ENCODE results near the gene LAPTM4A.
"Not testable (repeated sequence)": the region's sequence is repeated elsewhere in the genome, so short reads cannot be mapped to it uniquely, and the experiment has no call there.

LAPTM4A gene

GRCh38 chr2:20081841-20082240 is 30.4 kb upstream of the LAPTM4A start:
- Mint-ChIP-seq H3K36me3 (no peaks in the 10 kb centered on the region), H3K4me3 (no peak overlapping the region), H3K4me1 (no peaks in the 10 kb centered on the region), H3K27ac (no peak overlapping the region), H3K27me3 (peaks cover 4% of the 10 kb centered on the region), H3K9me3 (no peaks in the 10 kb centered on the region)
- ATAC-seq: no peak

DNA sequence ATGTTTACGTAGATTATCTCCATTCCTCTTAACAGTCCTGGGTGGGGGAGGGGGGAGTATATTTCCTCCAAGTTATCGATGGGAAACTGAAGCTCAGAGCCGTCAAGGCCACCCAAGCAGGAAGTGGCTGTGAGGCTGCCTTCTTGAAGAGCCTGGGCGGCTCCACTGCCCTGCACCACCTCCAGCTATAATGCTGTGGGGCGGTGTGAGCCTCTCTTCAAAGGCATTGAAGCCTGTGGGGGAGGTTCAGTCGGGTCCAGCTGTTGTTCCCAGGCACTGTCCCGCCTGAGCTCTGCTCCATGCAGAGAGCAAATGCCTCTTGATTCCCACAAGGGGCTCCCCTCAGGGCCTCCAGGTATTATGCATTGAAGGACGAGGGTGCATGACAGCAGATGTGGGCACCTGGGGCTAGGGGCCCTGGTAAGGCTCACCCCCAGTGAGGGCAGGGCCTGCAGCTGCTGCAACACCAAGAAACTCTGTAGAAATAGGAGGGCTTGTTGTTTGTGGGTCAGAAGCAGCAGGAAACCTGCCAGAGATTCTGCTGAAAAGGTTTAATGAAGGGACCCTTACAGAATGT is 29.5 kb upstream of the LAPTM4A start:
- Mint-ChIP-seq H3K36me3 (no peaks in the 10 kb centered on the region), H3K27me3 (peaks cover 11% of the 10 kb centered on the region), H3K27ac (no peak overlapping the region), H3K9me3 (no peaks in the 10 kb centered on the region), H3K4me1 (no peaks in the 10 kb centered on the region), H3K4me3 (no peak overlapping the region)
- no peak for ATAC-seq

DNA sequence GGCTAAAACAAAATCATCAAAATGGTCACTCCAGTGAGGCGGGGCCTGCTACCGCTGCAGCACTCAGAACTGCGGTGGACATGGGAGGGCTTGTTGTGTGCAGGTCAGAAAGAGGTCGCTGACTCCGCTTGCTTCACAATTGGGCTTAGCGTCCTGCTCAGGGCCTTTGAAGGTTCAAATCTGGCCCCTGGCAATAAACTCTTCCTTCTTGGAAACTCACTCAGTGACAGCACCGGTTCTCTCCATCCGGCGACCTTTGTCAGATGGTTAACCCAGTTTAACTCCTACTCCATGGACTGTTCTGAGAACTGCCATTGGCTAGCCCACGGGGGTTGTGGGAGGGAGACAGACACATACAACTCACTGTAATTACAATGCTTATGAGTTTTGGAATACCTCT is 29.0 kb upstream of the LAPTM4A start:
- no peak for ATAC-seq
- no peak overlapping the region for H3K27ac Mint-ChIP-seq
- H3K4me1 Mint-ChIP-seq: no peaks in the 10 kb centered on the region
- H3K27me3 Mint-ChIP-seq: peaks cover 11% of the 10 kb centered on the region
- no peaks in the 10 kb centered on the region for H3K9me3 Mint-ChIP-seq
- no peaks in the 10 kb centered on the region for H3K36me3 Mint-ChIP-seq
- H3K4me3 Mint-ChIP-seq: no peak overlapping the region

GRCh38 chr2:20079546-20080115 is 28.2 kb upstream of the LAPTM4A start:
- H3K4me1 Mint-ChIP-seq: no peaks in the 10 kb centered on the region
- H3K27me3 Mint-ChIP-seq: peaks cover 19% of the 10 kb centered on the region

DNA sequence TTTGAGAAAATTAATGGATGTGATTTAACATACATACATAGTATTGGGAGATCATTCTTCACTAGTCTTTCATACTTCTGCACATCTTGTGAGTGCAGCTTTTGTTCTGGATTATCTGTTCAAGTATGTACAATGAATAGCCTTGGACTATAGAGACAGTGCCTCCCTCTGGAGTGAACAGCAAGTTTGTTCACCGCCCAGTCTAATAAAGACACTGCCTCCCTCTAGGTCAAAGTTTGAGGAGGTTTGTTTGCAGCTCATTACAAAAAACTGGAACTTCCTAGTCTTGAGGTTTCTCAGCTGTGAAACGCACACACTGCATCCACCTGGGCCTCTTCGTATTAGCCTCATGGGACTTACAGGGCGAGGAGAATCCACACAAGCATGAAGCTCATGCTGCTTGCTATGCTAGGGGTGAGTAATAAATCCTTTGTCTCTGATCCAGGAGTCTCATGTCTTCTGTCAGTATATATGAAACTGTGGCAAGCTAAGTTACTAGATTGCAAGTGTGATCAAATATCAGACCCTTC is 26.0 kb upstream of the LAPTM4A start:
- no peaks in the 10 kb centered on the region for H3K4me1 Mint-ChIP-seq
- H3K27ac Mint-ChIP-seq: no peak overlapping the region
- H3K36me3 Mint-ChIP-seq: no peaks in the 10 kb centered on the region
- no peaks in the 10 kb centered on the region for H3K9me3 Mint-ChIP-seq
- H3K4me3 Mint-ChIP-seq: no peak overlapping the region
- peaks cover 21% of the 10 kb centered on the region for H3K27me3 Mint-ChIP-seq
- ATAC-seq: no peak

More at GRCh38 chr2:20079546-20080115, 28.2 kb upstream of the LAPTM4A start:
- no peaks in the 10 kb centered on the region for H3K36me3 Mint-ChIP-seq
- ATAC-seq: no peak
- no peak overlapping the region for H3K27ac Mint-ChIP-seq
- no peak overlapping the region for H3K4me3 Mint-ChIP-seq
- no peaks in the 10 kb centered on the region for H3K9me3 Mint-ChIP-seq

DNA sequence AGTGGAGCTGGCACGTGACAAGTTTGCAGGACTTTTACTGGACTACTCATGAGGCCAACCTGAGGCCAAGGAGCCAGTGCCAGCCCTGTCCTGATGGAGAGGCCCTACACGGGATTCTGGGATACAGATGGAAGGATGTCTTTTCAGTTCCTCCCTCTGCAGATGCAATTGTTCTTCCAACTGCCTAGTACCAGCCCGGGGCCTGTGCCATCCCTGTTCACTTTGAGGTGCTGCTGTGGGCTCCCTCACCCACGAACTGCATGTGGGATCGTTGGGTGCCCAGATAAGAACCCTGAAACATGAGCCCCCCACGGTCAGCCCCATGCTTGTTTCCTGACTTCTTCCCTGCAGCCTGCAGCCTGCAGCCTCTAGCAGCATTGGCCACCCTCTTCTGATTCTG is 25.3 kb upstream of the LAPTM4A start:
- Mint-ChIP-seq H3K36me3 (no peaks in the 10 kb centered on the region), H3K27me3 (peaks cover 21% of the 10 kb centered on the region), H3K9me3 (no peaks in the 10 kb centered on the region), H3K4me3 (no peak overlapping the region), H3K27ac (no peak overlapping the region), H3K4me1 (no peaks in the 10 kb centered on the region)
- no peak for ATAC-seq

DNA sequence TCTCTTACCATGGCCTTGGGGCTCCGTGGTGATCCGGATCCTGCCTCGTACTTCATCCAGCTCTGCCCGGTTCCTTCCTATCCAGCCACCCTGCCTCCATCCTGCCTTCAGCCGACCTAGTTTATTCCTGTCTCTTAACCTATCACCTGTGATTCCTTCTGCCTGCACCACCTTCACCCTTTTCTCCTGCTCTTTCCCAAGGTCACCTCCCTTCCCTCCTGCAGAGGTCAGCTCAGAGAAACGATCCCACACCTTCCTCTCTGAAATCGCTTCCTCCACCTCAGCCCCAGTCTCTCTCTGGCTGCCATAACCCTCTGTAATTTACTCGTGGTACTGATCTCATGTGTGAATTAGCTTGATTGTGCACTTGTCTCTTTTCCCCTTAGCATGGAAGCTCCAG is 23.5 kb upstream of the LAPTM4A start:
- H3K9me3 Mint-ChIP-seq: no peaks in the 10 kb centered on the region
- no peaks in the 10 kb centered on the region for H3K36me3 Mint-ChIP-seq
- H3K4me1 Mint-ChIP-seq: no peaks in the 10 kb centered on the region
- no peak overlapping the region for H3K4me3 Mint-ChIP-seq
- H3K27ac Mint-ChIP-seq: no peak overlapping the region
- ATAC-seq: no peak
- peaks cover 21% of the 10 kb centered on the region for H3K27me3 Mint-ChIP-seq

- H3K4me3 Mint-ChIP-seq, ATAC-seq: not testable (repeated sequence)
Measured at GRCh38 chr2:20074046-20074648, 22.7 kb upstream of the LAPTM4A start.

GRCh38 chr2:20073460-20073859 is 22.0 kb upstream of the LAPTM4A start:
- no peaks in the 10 kb centered on the region for H3K36me3 Mint-ChIP-seq
- no peak overlapping the region for H3K4me3 Mint-ChIP-seq
- H3K9me3 Mint-ChIP-seq: no peaks in the 10 kb centered on the region

More at GRCh38 chr2:20074046-20074648, 22.7 kb upstream of the LAPTM4A start:
- H3K27me3 Mint-ChIP-seq: peaks cover 21% of the 10 kb centered on the region
- H3K36me3 Mint-ChIP-seq, H3K9me3 Mint-ChIP-seq, H3K27ac Mint-ChIP-seq, H3K4me1 Mint-ChIP-seq: not testable (repeated sequence)

GRCh38 chr2:20072436-20073158 is 21.2 kb upstream of the LAPTM4A start:
- peaks cover 21% of the 10 kb centered on the region for H3K27me3 Mint-ChIP-seq
- no peak overlapping the region for H3K4me3 Mint-ChIP-seq
- H3K4me1 Mint-ChIP-seq: no peaks in the 10 kb centered on the region
- no peaks in the 10 kb centered on the region for H3K36me3 Mint-ChIP-seq
- H3K27ac Mint-ChIP-seq: no peak overlapping the region
- H3K9me3 Mint-ChIP-seq: peaks cover 2% of the 10 kb centered on the region
- no peak for ATAC-seq

More at GRCh38 chr2:20073460-20073859, 22.0 kb upstream of the LAPTM4A start:
- no peak overlapping the region for H3K27ac Mint-ChIP-seq
- H3K4me1 Mint-ChIP-seq: no peaks in the 10 kb centered on the region
- H3K27me3 Mint-ChIP-seq: peaks cover 21% of the 10 kb centered on the region
- ATAC-seq: no peak

DNA sequence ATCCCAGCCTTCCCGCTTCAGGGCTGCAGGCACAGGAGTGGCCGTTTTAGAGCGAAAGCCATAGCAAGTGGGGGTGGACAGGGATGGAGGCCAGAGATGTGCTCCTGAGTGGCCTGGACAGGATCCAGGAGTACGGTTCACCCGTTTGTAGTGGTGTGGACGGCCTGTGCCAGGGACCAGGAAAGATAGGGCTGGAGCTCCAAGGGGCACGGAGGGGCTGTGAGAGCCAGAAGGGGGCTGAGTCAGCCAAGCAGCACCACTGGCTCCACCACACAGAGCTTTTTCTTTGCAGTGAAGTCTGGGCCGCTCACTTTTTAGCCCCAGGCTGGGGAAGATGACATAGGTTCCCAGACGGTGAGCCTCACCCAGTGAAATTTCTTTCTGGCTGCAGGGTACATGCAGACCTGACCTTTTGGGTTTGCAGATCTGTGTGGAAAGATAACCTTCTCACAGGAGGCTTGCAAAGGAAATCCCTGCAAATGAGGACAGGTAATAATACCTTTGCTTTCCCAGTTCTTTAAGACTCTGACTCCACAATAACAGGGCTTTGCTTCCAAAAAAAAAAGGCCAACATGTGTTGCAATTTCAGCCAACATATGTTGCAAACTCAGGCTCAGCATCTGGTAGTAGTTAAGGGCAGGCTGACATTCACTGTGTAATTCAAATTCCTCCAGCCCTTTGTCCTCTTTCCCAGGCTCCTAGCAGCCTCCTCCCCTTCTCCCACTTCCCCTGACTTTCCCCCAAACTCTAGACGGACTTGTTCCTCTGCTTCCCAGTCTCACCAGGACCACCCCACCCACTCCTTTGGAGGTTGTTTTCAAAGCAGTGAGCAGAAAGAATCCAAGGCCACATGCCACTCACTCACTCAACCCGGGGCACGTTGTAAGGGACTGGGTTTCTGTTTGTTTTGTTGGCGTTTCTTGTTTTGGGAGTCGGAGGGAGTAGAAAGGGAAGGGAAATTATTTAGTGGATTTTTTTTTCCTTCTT is 20.3 kb upstream of the LAPTM4A start:
- no peak overlapping the region for H3K27ac Mint-ChIP-seq
- peaks cover 15% of the 10 kb centered on the region for H3K27me3 Mint-ChIP-seq
- peaks cover 4% of the 10 kb centered on the region for H3K9me3 Mint-ChIP-seq
- peak; percentile 50 for ATAC-seq
- no peaks in the 10 kb centered on the region for H3K36me3 Mint-ChIP-seq
- H3K4me3 Mint-ChIP-seq: no peak overlapping the region
- H3K4me1 Mint-ChIP-seq: no peaks in the 10 kb centered on the region

DNA sequence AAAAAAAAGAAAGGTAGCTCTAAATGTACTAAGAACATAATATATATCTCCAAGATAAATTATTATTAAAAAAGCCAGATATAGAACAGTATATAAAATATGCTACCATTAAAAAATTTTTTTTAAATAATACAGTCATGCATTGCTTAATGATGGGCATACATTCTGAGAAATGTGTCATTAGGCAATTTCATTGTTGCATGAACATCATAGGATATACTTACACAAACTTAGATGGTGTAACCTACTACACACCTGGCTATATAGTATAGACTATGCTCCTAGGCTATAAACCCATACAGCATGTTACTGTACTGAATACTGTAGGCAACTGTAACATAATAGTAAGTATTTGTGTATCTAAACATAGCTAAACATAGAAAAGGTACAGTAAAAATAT is 18.3 kb upstream of the LAPTM4A start:
- H3K36me3 Mint-ChIP-seq: no peaks in the 10 kb centered on the region
- H3K9me3 Mint-ChIP-seq: peaks cover 4% of the 10 kb centered on the region
- no peak overlapping the region for H3K4me3 Mint-ChIP-seq
- ATAC-seq: no peak
- no peaks in the 10 kb centered on the region for H3K4me1 Mint-ChIP-seq
- H3K27me3 Mint-ChIP-seq: peaks cover 3% of the 10 kb centered on the region
- no peak overlapping the region for H3K27ac Mint-ChIP-seq

DNA sequence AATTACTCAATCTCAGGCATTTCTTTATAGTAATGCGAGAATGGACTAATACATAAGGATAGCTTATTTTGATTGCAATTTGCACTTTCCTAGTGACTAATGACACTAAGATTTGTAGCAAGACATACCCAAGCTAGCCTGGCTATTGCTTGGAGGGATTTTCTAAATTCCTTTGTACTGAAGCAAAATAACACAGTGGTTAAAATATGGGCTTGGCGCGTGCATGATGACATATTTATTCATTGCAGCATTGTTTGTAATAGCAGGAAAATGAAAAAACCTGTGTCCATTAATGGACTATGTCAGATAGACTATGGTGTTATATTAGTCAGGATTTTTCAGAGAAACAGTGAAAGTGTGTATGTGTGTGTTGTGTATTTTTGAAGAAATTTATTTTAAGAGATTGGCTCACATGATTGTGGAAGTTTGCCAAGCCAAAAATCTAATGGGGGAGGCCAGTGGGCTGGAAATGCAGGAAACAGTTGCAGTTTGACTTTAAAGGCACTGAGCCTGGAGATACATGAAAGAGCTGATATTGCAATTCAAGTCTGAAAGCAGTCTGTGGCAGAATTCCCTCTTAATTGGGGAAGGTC is 16.7 kb upstream of the LAPTM4A start:
- H3K36me3 Mint-ChIP-seq: no peaks in the 10 kb centered on the region
- H3K4me3 Mint-ChIP-seq: no peak overlapping the region
- no peak for ATAC-seq
- H3K9me3 Mint-ChIP-seq: peaks cover 6% of the 10 kb centered on the region
- no peak overlapping the region for H3K27ac Mint-ChIP-seq
- no peaks in the 10 kb centered on the region for H3K27me3 Mint-ChIP-seq
- peaks cover 4% of the 10 kb centered on the region for H3K4me1 Mint-ChIP-seq

DNA sequence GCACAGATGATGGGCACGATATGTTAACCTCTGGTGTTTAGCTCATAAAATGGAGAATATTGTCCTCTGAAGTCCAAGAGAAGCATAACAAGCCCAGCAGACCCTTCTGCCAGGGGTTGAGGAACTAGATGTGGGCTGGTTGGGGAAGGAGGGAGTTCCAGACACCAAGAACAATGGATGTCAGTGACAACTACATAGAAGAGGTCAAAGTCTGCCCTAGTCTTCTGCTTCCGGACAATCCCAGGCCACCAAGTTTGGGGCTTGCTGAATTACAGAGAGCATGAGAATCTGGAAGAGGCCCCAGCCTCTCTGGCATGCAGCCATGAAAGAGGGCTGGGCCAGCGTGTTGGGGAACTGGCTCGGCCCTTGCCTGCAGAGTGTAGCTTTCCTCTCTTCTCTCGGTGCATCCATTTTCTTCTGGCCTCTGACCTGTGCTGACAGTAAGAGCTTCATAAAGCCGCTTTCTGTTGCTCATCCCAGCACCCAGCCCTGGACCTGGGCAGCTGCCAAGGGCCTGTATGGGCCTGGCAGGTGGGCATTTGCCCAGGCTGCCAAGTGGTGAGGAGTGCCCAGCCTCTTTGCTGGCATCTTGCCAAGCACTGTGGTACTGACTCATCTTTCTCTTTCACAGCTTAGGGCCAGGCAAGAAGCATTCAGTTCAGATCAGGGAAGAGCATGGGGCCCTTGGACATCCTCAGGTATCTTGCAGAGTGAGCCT is 14.6 kb upstream of the LAPTM4A start:
- peaks cover 8% of the 10 kb centered on the region for H3K4me1 Mint-ChIP-seq
- peaks cover 8% of the 10 kb centered on the region for H3K9me3 Mint-ChIP-seq
- no peak overlapping the region for H3K4me3 Mint-ChIP-seq
- H3K27ac Mint-ChIP-seq: no peak overlapping the region
- no peaks in the 10 kb centered on the region for H3K36me3 Mint-ChIP-seq
- H3K27me3 Mint-ChIP-seq: no peaks in the 10 kb centered on the region
- no peak for ATAC-seq

All from stimulated activated memory B cell treated with anti-CD40 and anti-IgM and Interleukin-4, amounts not matched to agents 10 μg/mL and 1 μg/mL and 100 μg/mL, for 72 hours (primary cell).